AG10803 (cell line): ENCODE results near the gene PLCH1.

Source experiments
- DNase-seq: peaks from one replicate; pipeline ENCODE4 v3.0.0; 2010; ENCODE audit warnings: low read depth
- H3K4me3 ChIP-seq: 2 replicates; pipeline ENCODE4 v1.5.1; 2011; ENCODE audit warnings: mild to moderate bottlenecking, low read length, control low read depth
- CTCF ChIP-seq: conservative IDR thresholded peaks from 2 replicates; pipeline ENCODE4 v1.5.1; 2011; ENCODE audit warnings: mild to moderate bottlenecking, low read length, control low read depth, inconsistent platforms

Gene PLCH1

DNA sequence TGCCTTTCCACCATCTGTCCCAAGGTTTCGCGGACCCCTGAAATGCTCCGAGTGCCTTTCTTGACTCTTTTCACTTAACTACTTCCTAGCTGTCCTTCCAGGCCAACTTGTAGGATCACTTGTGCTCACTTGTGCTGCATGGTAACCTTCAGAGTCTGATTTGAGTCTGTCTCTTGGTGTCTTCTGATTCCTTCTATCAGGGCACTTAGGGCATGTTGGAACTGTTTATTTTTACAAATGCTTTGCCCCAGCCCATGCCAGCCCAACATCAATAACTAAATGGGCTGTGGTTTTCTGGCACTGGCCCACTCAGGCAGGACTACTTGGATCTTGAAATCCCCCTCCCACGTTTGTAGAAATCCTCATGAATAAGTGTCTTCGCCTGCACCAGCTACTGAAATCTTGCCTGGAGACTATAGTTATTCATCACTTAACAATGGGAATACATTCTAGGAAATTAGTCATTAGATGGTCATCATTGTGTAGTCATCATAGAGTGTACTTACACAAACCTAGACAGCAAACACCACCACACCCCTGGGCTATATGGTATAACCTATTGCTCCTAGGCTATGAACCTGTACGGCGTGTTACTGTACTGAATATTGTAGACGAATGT is 328.3 kb downstream of the PLCH1 start:
- no peak overlapping the region for H3K4me3 ChIP-seq
- peak; percentile 68 for DNase-seq
- no peak for TF ChIP-seq CTCF

GRCh38 chr3:155412904-155413303 is 332.0 kb downstream of the PLCH1 start:
- no peak overlapping the region for H3K4me3 ChIP-seq
- TF ChIP-seq CTCF, result no peak
- DNase-seq, result no peak

DNA sequence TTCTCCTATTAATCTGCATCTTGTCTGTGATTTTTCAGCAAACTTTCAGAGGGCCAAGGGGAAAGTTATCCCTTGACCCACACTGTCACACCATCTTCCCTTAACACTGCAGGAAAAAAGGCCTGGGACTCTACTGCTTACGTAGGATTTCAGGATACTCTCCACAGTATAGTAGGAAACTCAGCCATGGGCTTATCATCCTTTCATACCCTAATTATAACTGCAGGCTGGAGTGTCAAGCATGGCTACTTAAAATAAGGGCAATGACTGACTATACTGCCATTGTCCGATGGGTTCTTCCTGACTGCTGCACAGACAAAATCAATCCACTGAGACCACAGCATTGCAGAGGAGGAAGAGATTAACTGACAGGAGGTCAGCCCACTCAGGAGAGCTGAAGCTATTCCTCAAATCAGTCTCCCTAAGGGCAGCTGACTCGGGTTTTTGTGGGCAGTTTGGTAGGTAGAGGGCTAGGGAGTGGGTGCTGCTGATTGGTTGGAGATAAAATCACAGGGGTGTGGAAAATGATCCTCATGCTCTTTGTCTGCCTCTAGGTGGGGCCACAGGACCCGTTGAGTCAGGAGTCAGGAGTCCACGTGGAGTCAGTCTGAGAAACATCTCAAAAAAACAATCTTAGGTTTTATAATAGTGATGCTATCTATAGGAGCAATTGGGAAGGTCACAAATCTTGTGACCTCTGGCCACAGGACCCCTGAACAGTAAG is 333.2 kb downstream of the PLCH1 start:
- no peak overlapping the region for H3K4me3 ChIP-seq
- no peak for TF ChIP-seq CTCF
- no peak for DNase-seq

GRCh38 chr3:155409336-155409735 is 335.5 kb downstream of the PLCH1 start:
- no peak for DNase-seq
- H3K4me3 ChIP-seq, result no peak overlapping the region
- TF ChIP-seq CTCF, result no peak

GRCh38 chr3:155407971-155408370 is 336.9 kb downstream of the PLCH1 start:
- no peak for TF ChIP-seq CTCF
- no peak overlapping the region for H3K4me3 ChIP-seq
- DNase-seq, result peak; percentile 74

DNA sequence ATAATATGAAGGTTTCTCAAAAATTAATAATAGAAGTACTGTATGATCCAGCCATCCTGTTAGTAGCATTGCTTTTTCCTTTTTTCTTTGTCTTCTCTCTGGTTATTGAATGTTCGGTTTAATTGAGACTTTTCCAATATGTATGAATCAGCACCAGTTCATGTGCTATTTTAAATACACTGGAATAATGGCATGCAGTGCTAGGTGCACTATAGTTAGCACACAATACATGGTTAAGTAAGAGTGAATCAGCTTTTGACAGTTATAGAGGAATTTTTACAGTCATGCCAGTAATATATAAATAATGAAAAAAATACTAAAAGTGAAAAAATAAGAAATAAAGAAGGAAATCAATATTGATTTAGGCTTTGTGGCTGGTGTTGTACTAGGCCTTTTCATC is 337.5 kb downstream of the PLCH1 start:
- TF ChIP-seq CTCF, result no peak
- peak; percentile 37 for DNase-seq
- no peak overlapping the region for H3K4me3 ChIP-seq

- TF ChIP-seq CTCF, result no peak
- no peak for DNase-seq
- H3K4me3 ChIP-seq, result no peak overlapping the region
These were observed 340.4 kb downstream of the PLCH1 start for GRCh38 chr3:155404486-155404885.
